ENCODE data around the gene DNAH9. TPM values are rescaled to one million over a fixed set of nuclear protein-coding genes. Genes with fewer than 3 reads are reported as not detected.

The DNAH9 gene
- total RNA-seq, 2 donors from 2014 or later = not detected

DNA sequence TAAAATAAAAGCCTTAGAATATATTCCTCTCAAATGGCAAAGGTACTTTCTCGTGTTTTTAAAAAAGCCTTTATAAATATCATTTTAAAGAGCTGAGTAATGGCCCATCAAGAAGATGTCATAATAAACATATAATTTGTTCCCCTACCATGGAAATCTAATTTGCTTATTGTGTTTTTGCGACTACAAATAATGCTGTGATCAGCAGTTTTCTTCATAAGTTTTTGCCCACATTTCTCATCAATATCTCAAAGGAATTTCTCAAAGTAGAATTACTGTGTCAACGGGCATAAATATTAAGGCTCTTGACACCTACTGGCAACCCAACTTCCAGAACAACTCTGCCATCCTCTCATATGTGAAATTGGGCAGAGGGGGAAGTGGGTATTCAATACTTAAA lies 381.5 kb downstream of the DNAH9 start:
- no peaks in the 10 kb centered on the region for H3K27me3 ChIP-seq (replicated peaks; ENCODE audit: insufficient read depth)
- H3K27ac ChIP-seq = no peak overlapping the region
- DNase-seq (ENCODE audit: low spot score) = no peak
- TF ChIP-seq, protein P1, sequence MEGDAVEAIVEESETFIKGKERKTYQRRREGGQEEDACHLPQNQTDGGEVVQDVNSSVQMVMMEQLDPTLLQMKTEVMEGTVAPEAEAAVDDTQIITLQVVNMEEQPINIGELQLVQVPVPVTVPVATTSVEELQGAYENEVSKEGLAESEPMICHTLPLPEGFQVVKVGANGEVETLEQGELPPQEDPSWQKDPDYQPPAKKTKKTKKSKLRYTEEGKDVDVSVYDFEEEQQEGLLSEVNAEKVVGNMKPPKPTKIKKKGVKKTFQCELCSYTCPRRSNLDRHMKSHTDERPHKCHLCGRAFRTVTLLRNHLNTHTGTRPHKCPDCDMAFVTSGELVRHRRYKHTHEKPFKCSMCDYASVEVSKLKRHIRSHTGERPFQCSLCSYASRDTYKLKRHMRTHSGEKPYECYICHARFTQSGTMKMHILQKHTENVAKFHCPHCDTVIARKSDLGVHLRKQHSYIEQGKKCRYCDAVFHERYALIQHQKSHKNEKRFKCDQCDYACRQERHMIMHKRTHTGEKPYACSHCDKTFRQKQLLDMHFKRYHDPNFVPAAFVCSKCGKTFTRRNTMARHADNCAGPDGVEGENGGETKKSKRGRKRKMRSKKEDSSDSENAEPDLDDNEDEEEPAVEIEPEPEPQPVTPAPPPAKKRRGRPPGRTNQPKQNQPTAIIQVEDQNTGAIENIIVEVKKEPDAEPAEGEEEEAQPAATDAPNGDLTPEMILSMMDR (IDR thresholded peaks at IDR 0.05) = no peak
- H3K4me1 ChIP-seq (ENCODE audit: control insufficient read depth in 1 of 2, low read depth in 2 of 2) = no peaks in the 10 kb centered on the region
- no peak overlapping the region for H3K4me3 ChIP-seq
- H3K9me3 ChIP-seq = no peaks in the 10 kb centered on the region
- no peak for ATAC-seq (ENCODE audit: insufficient number of reproducible peaks, low FRiP score, low read depth)
- peaks cover 35% of the 10 kb centered on the region for H3K36me3 ChIP-seq

DNA sequence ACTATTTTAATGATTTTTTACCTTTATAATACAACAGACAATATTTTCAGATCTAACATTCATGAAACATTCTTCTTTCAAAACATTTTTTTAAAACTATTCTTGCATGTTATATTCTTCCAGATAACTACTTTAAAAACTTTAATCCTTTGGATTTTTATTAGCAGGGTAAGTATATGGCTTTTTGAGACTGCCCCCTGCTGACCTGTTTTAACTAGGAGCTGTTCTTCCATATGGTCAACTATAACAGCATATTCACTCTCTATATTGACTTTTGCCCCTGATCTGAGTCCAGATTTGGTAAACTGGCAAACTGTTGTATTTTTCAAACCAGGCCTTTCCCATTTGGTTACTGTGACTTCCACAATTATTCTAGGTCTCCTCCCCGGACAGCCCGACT lies 382.5 kb downstream of the DNAH9 start:
- Histone ChIP-seq H3K4me1 (ENCODE audit: control insufficient read depth in 1 of 2, low read depth in 2 of 2) (no peaks in the 10 kb centered on the region), H3K9me3 (no peaks in the 10 kb centered on the region), H3K36me3 (peaks cover 39% of the 10 kb centered on the region), H3K4me3 (no peak overlapping the region), H3K27me3 (replicated peaks; ENCODE audit: insufficient read depth) (no peaks in the 10 kb centered on the region), H3K27ac (no peak overlapping the region)
- DNase-seq (ENCODE audit: low spot score) (no peak), ATAC-seq (ENCODE audit: insufficient number of reproducible peaks, low FRiP score, low read depth) (no peak)
- TF ChIP-seq, protein P1 (IDR thresholded peaks at IDR 0.05) = no peak

DNA sequence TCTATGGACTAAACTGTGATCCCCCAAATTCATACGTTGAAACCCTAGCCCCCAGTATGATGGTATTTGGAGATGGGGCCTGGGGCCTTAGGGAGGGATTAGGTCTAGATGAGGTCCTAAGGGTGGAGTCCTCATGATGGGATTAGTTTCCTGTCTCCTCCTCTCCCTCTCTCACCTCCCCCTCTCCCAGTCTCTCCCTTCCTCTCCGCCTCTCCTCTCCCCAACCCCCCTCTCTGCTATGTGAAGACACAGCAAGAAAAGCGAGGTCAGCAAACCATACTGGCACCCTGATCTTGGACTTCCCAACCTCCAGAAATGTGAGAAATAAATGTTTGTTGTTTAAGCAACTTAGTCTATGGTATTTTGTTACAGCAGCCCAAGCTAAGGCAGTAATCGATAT lies 383.6 kb downstream of the DNAH9 start:
- Histone ChIP-seq H3K27me3 (replicated peaks; ENCODE audit: insufficient read depth) (no peaks in the 10 kb centered on the region), H3K27ac (no peak overlapping the region), H3K4me3 (no peak overlapping the region), H3K36me3 (peaks cover 39% of the 10 kb centered on the region), H3K4me1 (ENCODE audit: control insufficient read depth in 1 of 2, low read depth in 2 of 2) (peaks cover 3 to 9% of the 10 kb centered on the region in 2 donors), H3K9me3 (no peaks in the 10 kb centered on the region)
- DNase-seq (ENCODE audit: low spot score) (no peak), ATAC-seq (ENCODE audit: insufficient number of reproducible peaks, low FRiP score, low read depth) (no peak)
- TF ChIP-seq, protein P1 (IDR thresholded peaks at IDR 0.05) = no peak

DNA sequence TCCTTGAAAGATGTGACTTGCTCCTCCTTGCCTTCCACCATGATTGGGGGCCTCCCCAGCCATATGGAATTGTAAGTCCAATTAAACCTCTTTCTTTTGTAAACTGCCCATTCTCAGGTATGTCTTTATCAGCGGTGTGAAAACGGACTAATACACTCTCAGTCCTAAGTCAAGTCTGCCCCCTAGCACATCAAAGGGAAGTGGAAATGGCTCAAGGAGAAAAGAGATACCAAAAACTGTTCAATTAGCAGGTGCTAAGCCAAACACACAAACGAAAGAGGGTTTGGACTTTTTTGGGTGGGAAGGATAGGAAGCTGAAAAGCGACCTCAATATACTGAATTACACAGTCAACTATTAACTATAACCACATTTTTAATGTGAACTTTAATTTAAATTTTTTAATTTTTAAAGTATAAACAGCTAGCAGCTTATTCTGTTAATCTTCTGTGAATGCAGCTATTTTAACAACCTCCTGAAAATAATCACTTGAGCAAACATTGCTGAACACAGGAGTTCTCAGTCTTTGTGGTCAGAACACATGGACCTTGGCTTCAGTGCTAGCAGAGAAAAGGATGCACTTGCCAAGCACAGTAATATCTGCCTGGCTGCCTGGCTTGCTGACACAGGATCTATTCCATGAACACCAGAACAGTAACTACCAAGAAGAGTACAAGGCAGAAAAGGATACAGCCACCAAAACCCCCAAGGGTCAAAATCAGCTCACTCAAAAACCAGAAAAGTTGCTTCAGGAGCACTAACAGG lies 388.1 kb downstream of the DNAH9 start:
- peaks cover 3 to 10% of the 10 kb centered on the region in 2 donors for H3K4me1 ChIP-seq (ENCODE audit: control insufficient read depth in 1 of 2, low read depth in 2 of 2)
- TF ChIP-seq, protein P1 (IDR thresholded peaks at IDR 0.05) = no peak
- no peaks in the 10 kb centered on the region for H3K9me3 ChIP-seq
- DNase-seq (ENCODE audit: low spot score) (no peak), ATAC-seq (ENCODE audit: insufficient number of reproducible peaks, low FRiP score, low read depth) (no peak)
- no peaks in the 10 kb centered on the region for H3K27me3 ChIP-seq (replicated peaks; ENCODE audit: insufficient read depth)
- peak overlapping the region in 1 of 2 donors; percentile 60 for H3K27ac ChIP-seq
- peaks cover 26% of the 10 kb centered on the region for H3K36me3 ChIP-seq
- H3K4me3 ChIP-seq = no peak overlapping the region

DNA sequence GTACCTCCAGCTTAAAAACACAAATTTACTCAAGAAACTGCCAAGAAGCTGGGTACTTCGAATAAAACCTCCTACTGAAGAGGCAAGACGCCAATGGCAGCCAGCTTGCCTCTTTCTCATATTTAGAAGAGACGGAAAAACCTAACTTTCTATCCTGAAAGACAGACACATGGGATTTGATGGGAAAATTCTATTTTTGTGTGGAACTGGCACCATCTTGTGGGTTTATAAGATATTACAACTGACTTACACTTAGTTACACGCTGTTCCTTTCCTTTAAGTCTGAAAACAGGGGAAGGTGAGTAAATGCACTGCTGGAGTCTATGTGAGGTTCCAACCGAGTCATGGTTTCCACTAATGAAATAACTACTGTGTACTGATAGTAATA lies 388.7 kb downstream of the DNAH9 start:
- peaks cover 3 to 10% of the 10 kb centered on the region in 2 donors for H3K4me1 ChIP-seq (ENCODE audit: control insufficient read depth in 1 of 2, low read depth in 2 of 2)
- DNase-seq (ENCODE audit: low spot score) = no peak
- no peak overlapping the region for H3K4me3 ChIP-seq
- TF ChIP-seq, protein P1 (IDR thresholded peaks at IDR 0.05) = peak; percentile 58
- H3K27me3 ChIP-seq (replicated peaks; ENCODE audit: insufficient read depth) = no peaks in the 10 kb centered on the region
- H3K9me3 ChIP-seq = no peaks in the 10 kb centered on the region
- peak overlapping the region in 1 of 2 donors; percentile 60 for H3K27ac ChIP-seq
- no peak for ATAC-seq (ENCODE audit: insufficient number of reproducible peaks, low FRiP score, low read depth)
- peaks cover 26% of the 10 kb centered on the region for H3K36me3 ChIP-seq
